Caco-2 (cell line): ENCODE results near the gene ZNF610. TPM values are rescaled to one million over a fixed set of nuclear protein-coding genes. Genes with fewer than 3 reads are reported as not detected.

Experiments used
- BruUV-seq: library from RNA; stranded (reverse); fragments of 400-500 nt; replicated peaks from 2 replicates; lab custom pipeline; 2021; lab: Mats Ljungman, UMichigan
- CTCF ChIA-PET: fragments of 300-600 bp; sonication (Branson Sonifier 250); formaldehyde crosslinking; loops from one replicate; lab custom pipeline; 2022; ENCODE audit warnings: antibody characterized with exemption; lab: Charles Lee
- POLR2A ChIA-PET: fragments of 300-600 bp; sonication (Branson Sonifier 250); formaldehyde crosslinking; loops from one replicate; lab custom pipeline; 2022; ENCODE audit warnings: antibody characterized with exemption; lab: Charles Lee
- DNase-seq, 2 experiments: peaks; one replicate each; pipeline versions ENCODE4 v3.0.0 to v3.0.0-alpha.2; 2020 to 2022
- H3K27me3 ChIP-seq: replicated peaks from 2 replicates; pipeline ENCODE4 v1.6.0; 2011; ENCODE audit warnings: low read length; ENCODE audit not compliant: control insufficient read depth, insufficient read depth
- H3K36me3 ChIP-seq: 2 replicates; pipeline ENCODE4 v1.5.1; 2011; ENCODE audit warnings: low read length; ENCODE audit not compliant: control insufficient read depth, insufficient read depth
- H3K4me1 ChIP-seq: fragments of 250-450 bp; sonication (Bioruptor Pico); 2 replicates; pipeline ENCODE4 v1.5.1; 2020; ENCODE audit warnings: mild to moderate bottlenecking
- H3K4me3 ChIP-seq: 2 replicates; pipeline ENCODE4 v1.5.1; 2011; ENCODE audit warnings: low read depth, mild to moderate bottlenecking, control low read depth, low read length
- H3K9me3 ChIP-seq: fragments of 250-450 bp; sonication (Bioruptor Pico); 2 replicates; pipeline ENCODE4 v1.5.1; 2020; ENCODE audit warnings: mild to moderate bottlenecking, moderate library complexity
- H3K27ac Mint-ChIP-seq: one replicate; pipeline ENCODE4 v1.8.0; 2022; ENCODE audit warnings: mixed read lengths; ENCODE audit not compliant: unreplicated experiment
- H3K27me3 Mint-ChIP-seq: one replicate; pipeline ENCODE4 v1.8.0; 2022; ENCODE audit warnings: mixed read lengths; ENCODE audit not compliant: insufficient read depth, unreplicated experiment
- H3K36me3 Mint-ChIP-seq: one replicate; pipeline ENCODE4 v1.8.0; 2022; ENCODE audit warnings: mild to moderate bottlenecking, mixed read lengths; ENCODE audit not compliant: insufficient read depth, unreplicated experiment
- H3K4me1 Mint-ChIP-seq: one replicate; pipeline ENCODE4 v1.8.0; 2022; ENCODE audit warnings: low read depth, mixed read lengths; ENCODE audit not compliant: unreplicated experiment
- H3K4me3 Mint-ChIP-seq: one replicate; pipeline ENCODE4 v1.8.0; 2022; ENCODE audit warnings: mild to moderate bottlenecking, moderate library complexity, mixed read lengths; ENCODE audit not compliant: unreplicated experiment
- H3K9me3 Mint-ChIP-seq: one replicate; pipeline ENCODE4 v1.8.0; 2022; ENCODE audit warnings: mixed read lengths; ENCODE audit not compliant: unreplicated experiment
- CTCF ChIP-seq, 2 experiments: fragments of 200-600 bp in 1 of 2; IDR thresholded peaks; 1 replicate in 1 of 2; 2 replicates in 1 of 2; pipeline versions ENCODE4 v1.5.1 to v1.8.0; 2011 to 2022; ENCODE audit warnings: antibody characterized with exemption in 1 of 2, control low read depth in 1 of 2, inconsistent platforms in 1 of 2, low read depth in 1 of 2, low read length in 1 of 2, mild to moderate bottlenecking in 1 of 2, moderate library complexity in 1 of 2; ENCODE audit not compliant: insufficient read depth in 1 of 2, severe bottlenecking in 1 of 2, unreplicated experiment in 1 of 2
- intact Hi-C: fragments of 100-400 bp; cut with micrococcal nuclease; formaldehyde crosslinking; loops from one replicate; pipeline ENCODE4 v1.10.0; 2022; ENCODE audit not compliant: unreplicated experiment
- total RNA-seq: library from RNA; stranded (reverse); gene quantifications from 2 replicates; pipeline ENCODE4 v1.2.3, GENCODE V29; 2022

The ZNF610 gene
- total RNA-seq, 1 experiment from 2014 or later, result 0.41 TPM

DNA sequence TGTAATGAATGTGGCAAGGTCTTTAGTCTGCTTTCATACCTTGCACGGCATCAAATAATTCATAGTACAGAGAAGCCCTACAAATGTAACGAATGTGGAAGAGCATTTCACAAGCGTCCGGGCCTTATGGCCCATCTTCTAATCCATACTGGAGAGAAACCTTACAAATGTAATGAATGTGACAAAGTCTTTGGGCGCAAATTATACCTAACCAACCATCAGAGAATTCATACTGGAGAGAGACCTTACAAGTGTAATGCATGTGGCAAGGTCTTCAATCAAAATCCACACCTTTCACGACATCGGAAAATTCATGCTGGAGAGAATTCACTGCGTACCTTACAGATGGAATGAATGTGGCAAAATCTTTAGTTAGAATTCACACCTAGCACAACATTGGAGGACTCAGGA, 30.4 kb downstream of the ZNF610 start:
- peaks cover 63% of the 10 kb centered on the region for H3K9me3 ChIP-seq
- ChIA-PET POLR2A (no interaction called here), CTCF (no interaction called here)
- H3K4me1 ChIP-seq, result no peaks in the 10 kb centered on the region
- no TSS peak for BruUV-seq
- H3K9me3 Mint-ChIP-seq, result peaks cover 34% of the 10 kb centered on the region
- no peak for TF ChIP-seq CTCF (IDR thresholded peaks at IDR 0.05; ENCODE audit: insufficient read depth in 1 of 2, low read depth in 1 of 2, low read length in 1 of 2, severe bottlenecking in 1 of 2, unreplicated experiment in 1 of 2)
- no peaks in the 10 kb centered on the region for H3K36me3 ChIP-seq
- H3K27me3 Mint-ChIP-seq, result no peaks in the 10 kb centered on the region
- intact Hi-C loops, result no loop called here
- H3K27ac Mint-ChIP-seq, result no peak overlapping the region
- no peaks in the 10 kb centered on the region for H3K27me3 ChIP-seq
- DNase-seq, result no peak
- H3K36me3 Mint-ChIP-seq, result peaks cover 6% of the 10 kb centered on the region
- H3K4me1 Mint-ChIP-seq, result no peaks in the 10 kb centered on the region
- H3K4me3 ChIP-seq, result no peak overlapping the region
- no peak overlapping the region for H3K4me3 Mint-ChIP-seq

- Mint-ChIP-seq H3K4me3 (peak within 1 kb of the TSS; percentile 66), H3K36me3 (peaks cover 6% of the 10 kb centered on the region)
Measured at GRCh38 chr19:52369559-52370340, 33.7 kb downstream of the ZNF610 start, which contains the start of gene ZNF880. TSS of gene ZNF880 (plus strand) at chr19:52369923. CDS start at chr19:52369966, 43 bp downstream.

GRCh38 chr19:52370341-52370710, 34.3 kb downstream of the ZNF610 start:
- ChIA-PET CTCF (no interaction called here), POLR2A (no interaction called here)
- no peaks in the 10 kb centered on the region for H3K36me3 ChIP-seq
- BruUV-seq, result no TSS peak
- peaks cover 36% of the 10 kb centered on the region for H3K9me3 Mint-ChIP-seq
- no peak for TF ChIP-seq CTCF (IDR thresholded peaks at IDR 0.05; ENCODE audit: insufficient read depth in 1 of 2, low read depth in 1 of 2, low read length in 1 of 2, severe bottlenecking in 1 of 2, unreplicated experiment in 1 of 2)
- H3K4me3 ChIP-seq, result peak overlapping the region; percentile 35
- no peaks in the 10 kb centered on the region for H3K4me1 ChIP-seq
- peak overlapping the region; percentile 36 for H3K27ac Mint-ChIP-seq
- DNase-seq, result no peak
- intact Hi-C loops, result no loop called here
- H3K36me3 Mint-ChIP-seq, result peaks cover 6% of the 10 kb centered on the region
- no peaks in the 10 kb centered on the region for H3K27me3 ChIP-seq
- H3K4me3 Mint-ChIP-seq, result peak overlapping the region; percentile 66
- no peaks in the 10 kb centered on the region for H3K4me1 Mint-ChIP-seq
- H3K9me3 ChIP-seq, result peaks cover 39% of the 10 kb centered on the region
- H3K27me3 Mint-ChIP-seq, result no peaks in the 10 kb centered on the region

More at GRCh38 chr19:52369559-52370340, 33.7 kb downstream of the ZNF610 start, which contains the start of gene ZNF880:
- TSS peak; percentile 76 for BruUV-seq
- ChIA-PET CTCF (interaction anchor here (0.5 kb wide), 1 partner anchor 232 kb away, joined by 3 read pairs; no protein-coding TSS in a partner anchor), POLR2A (no interaction called here)
- Mint-ChIP-seq H3K27me3 (no peaks in the 10 kb centered on the region), H3K9me3 (peaks cover 36% of the 10 kb centered on the region), H3K27ac (peak within 1 kb of the TSS; percentile 36), H3K4me1 (no peaks in the 10 kb centered on the region)
- Histone ChIP-seq H3K36me3 (no peaks in the 10 kb centered on the region), H3K9me3 (peaks cover 44% of the 10 kb centered on the region), H3K4me3 (peak within 1 kb of the TSS; percentile 35), H3K27me3 (no peaks in the 10 kb centered on the region), H3K4me1 (no peaks in the 10 kb centered on the region)
- peak; percentile 65 to 66 for DNase-seq
- TF ChIP-seq CTCF (IDR thresholded peaks at IDR 0.05; ENCODE audit: insufficient read depth in 1 of 2, low read depth in 1 of 2, low read length in 1 of 2, severe bottlenecking in 1 of 2, unreplicated experiment in 1 of 2), result no peak
- intact Hi-C loops, result no loop called here
